ENCODE data around the gene PANX3.

DNA sequence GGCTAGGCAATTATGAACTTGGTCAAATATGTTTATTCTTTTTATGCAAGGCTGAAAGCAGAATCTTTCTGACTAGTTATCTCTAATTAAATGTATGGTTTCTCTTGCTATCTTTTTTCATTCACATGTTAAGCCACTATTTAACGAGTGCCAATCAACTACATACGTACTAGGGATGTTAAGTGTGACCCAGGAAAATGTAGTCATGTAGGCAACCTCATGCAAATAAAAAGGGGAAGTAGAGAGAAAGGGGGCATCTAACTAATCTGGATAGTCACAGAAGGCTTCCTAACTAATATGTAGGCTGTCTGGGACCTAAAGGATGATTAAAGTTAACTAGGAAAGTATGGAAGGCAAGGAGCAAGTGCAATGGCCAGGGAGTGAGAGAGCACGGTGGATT, 34.9 kb downstream of the PANX3 start:
- TF ChIP-seq, protein P1, sequence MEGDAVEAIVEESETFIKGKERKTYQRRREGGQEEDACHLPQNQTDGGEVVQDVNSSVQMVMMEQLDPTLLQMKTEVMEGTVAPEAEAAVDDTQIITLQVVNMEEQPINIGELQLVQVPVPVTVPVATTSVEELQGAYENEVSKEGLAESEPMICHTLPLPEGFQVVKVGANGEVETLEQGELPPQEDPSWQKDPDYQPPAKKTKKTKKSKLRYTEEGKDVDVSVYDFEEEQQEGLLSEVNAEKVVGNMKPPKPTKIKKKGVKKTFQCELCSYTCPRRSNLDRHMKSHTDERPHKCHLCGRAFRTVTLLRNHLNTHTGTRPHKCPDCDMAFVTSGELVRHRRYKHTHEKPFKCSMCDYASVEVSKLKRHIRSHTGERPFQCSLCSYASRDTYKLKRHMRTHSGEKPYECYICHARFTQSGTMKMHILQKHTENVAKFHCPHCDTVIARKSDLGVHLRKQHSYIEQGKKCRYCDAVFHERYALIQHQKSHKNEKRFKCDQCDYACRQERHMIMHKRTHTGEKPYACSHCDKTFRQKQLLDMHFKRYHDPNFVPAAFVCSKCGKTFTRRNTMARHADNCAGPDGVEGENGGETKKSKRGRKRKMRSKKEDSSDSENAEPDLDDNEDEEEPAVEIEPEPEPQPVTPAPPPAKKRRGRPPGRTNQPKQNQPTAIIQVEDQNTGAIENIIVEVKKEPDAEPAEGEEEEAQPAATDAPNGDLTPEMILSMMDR (conservative IDR thresholded peaks at IDR 0.05; ENCODE audit: low read depth, low read length) = no peak
- no peak for TF ChIP-seq EZH2 (IDR thresholded peaks at IDR 0.05; ENCODE audit: low read length, unreplicated experiment)
- no peak for TF ChIP-seq EZH2phosphoT487 (IDR thresholded peaks at IDR 0.05; ENCODE audit: borderline replicate concordance, low read length)
